ENCODE measurements around the gene SACM1L.

SACM1L gene

DNA sequence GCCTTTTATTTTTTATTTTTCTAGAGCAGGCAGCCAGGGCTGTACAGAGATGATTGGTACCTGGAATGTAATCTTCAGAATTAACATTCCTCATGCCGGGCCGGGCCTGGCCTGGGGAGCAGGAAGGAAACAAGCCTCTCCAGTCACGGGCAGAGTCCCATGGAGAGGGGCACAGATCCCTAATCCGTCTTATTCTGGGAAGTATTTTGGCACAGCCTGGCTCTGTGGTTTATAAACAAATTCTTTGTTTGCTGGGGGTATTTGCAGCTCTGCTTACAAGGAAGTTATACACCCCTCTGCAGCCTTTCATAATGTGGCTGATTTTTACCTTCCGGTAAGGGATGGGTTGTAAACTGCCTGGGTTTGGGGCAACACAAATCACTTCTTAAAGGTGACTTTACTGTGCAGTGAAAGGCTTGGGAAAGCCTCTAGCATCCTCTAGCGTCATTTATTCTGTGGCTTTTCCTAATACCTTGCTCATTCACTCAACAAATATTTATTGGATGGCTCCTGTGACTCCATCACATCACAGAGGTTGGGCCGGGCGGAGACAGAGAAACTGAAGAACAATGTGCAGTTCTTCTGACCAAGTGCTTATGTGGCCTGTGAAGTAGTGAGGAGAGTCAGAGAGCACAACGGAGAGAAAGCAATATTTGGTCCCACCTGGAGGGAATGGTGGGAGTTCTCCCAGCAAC, 104.4 kb downstream of the SACM1L start:
- Histone ChIP-seq H3K27ac (ENCODE audit: extremely low read depth, low read depth, low read length) (no peak overlapping the region), H3K36me3 (ENCODE audit: control insufficient read depth in 2 of 2, insufficient read depth in 1 of 2, low read length in 2 of 2) (no peaks in the 10 kb centered on the region), H3K9me3 (ENCODE audit: control insufficient read depth, insufficient read depth, low read depth, low read length) (no peaks in the 10 kb centered on the region), H3K4me1 (ENCODE audit: control insufficient read depth, insufficient read depth, low read length) (no peaks in the 10 kb centered on the region), H3K4me3 (ENCODE audit: low read depth, low read length) (no peak overlapping the region)
- ChIA-PET CTCF (no interaction called here), POLR2A (no interaction called here)
- TF ChIP-seq ZNF658 (tag by site-specific recombination; IDR thresholded peaks at IDR 0.05): no peak
- no peak for TF ChIP-seq OVOL3 (tag by site-specific recombination; IDR thresholded peaks at IDR 0.05)
- no peak for TF ChIP-seq ZNF132 (tag by site-specific recombination; IDR thresholded peaks at IDR 0.05; ENCODE audit: borderline replicate concordance)
- TF ChIP-seq, protein P1, sequence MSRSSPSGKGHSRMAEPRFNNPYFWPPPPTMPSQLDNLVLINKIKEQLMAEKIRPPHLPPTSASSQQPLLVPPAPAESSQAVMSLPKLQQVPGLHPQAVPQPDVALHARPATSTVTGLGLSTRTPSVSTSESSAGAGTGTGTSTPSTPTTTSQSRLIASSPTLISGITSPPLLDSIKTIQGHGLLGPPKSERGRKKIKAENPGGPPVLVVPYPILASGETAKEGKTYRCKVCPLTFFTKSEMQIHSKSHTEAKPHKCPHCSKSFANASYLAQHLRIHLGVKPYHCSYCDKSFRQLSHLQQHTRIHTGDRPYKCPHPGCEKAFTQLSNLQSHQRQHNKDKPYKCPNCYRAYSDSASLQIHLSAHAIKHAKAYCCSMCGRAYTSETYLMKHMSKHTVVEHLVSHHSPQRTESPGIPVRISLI (tag by site-specific recombination; IDR thresholded peaks at IDR 0.05): no peak
- TF ChIP-seq GLIS1 (tag by site-specific recombination; IDR thresholded peaks at IDR 0.05): no peak
- TF ChIP-seq ZNF600 (tag by site-specific recombination; IDR thresholded peaks at IDR 0.05): no peak
- TF ChIP-seq, protein P2, sequence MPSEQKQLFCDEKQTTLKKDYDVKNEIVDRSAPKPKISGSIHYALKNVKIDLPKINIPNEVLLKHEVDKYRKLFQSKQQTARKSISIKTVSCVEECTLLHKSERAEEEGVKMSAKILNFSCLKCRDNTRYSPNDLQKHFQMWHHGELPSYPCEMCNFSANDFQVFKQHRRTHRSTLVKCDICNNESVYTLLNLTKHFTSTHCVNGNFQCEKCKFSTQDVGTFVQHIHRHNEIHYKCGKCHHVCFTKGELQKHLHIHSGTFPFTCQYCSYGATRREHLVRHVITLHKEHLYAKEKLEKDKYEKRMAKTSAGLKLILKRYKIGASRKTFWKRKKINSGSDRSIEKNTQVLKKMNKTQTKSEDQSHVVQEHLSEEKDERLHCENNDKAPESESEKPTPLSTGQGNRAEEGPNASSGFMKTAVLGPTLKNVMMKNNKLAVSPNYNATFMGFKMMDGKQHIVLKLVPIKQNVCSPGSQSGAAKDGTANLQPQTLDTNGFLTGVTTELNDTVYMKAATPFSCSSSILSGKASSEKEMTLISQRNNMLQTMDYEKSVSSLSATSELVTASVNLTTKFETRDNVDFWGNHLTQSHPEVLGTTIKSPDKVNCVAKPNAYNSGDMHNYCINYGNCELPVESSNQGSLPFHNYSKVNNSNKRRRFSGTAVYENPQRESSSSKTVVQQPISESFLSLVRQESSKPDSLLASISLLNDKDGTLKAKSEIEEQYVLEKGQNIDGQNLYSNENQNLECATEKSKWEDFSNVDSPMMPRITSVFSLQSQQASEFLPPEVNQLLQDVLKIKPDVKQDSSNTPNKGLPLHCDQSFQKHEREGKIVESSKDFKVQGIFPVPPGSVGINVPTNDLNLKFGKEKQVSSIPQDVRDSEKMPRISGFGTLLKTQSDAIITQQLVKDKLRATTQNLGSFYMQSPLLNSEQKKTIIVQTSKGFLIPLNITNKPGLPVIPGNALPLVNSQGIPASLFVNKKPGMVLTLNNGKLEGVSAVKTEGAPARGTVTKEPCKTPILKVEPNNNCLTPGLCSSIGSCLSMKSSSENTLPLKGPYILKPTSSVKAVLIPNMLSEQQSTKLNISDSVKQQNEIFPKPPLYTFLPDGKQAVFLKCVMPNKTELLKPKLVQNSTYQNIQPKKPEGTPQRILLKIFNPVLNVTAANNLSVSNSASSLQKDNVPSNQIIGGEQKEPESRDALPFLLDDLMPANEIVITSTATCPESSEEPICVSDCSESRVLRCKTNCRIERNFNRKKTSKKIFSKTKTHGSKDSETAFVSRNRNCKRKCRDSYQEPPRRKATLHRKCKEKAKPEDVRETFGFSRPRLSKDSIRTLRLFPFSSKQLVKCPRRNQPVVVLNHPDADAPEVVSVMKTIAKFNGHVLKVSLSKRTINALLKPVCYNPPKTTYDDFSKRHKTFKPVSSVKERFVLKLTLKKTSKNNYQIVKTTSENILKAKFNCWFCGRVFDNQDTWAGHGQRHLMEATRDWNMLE (tag by site-specific recombination; conservative IDR thresholded peaks at IDR 0.05; ENCODE audit: low read depth): no peak
- no peak for TF ChIP-seq ZNF140 (tag by site-specific recombination; IDR thresholded peaks at IDR 0.05)
- no peak for TF ChIP-seq ZNF391 (tag by site-specific recombination; IDR thresholded peaks at IDR 0.05; ENCODE audit: borderline replicate concordance, low read depth)
- no peak for TF ChIP-seq ZSCAN30 (tag by site-specific recombination; IDR thresholded peaks at IDR 0.05)
- no peak for TF ChIP-seq ZNF146 (tag by site-specific recombination; IDR thresholded peaks at IDR 0.05)
- no peak for TF ChIP-seq KLF7 (tag by site-specific recombination; IDR thresholded peaks at IDR 0.05; ENCODE audit: borderline replicate concordance)

DNA sequence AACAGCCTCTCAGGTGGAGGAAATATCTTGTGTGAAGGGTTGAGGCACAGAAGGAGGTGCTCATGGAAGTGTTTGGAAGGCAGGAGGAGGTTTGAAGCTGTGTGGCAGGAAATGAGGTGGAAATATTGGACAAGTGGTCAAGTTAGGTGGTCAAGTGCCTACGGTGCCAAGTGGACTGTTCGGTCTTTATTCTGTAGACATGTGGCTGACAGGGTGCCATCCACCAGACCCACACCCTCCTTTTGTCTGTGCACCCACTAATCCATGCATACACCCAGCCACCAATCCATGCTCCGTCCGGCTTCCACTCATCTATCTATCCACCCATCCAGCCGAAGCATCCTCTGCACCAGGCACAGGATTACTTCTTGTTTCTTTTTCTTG, 105.0 kb downstream of the SACM1L start:
- H3K4me1 ChIP-seq (ENCODE audit: control insufficient read depth, insufficient read depth, low read length): no peaks in the 10 kb centered on the region
- ChIA-PET POLR2A (no interaction called here), CTCF (interaction anchor here (0.6 kb wide), 1 partner anchor 275 kb away, joined by 3 read pairs; no protein-coding TSS in a partner anchor)
- H3K4me3 ChIP-seq (ENCODE audit: low read depth, low read length): no peak overlapping the region
- no peaks in the 10 kb centered on the region for H3K36me3 ChIP-seq (ENCODE audit: control insufficient read depth in 2 of 2, insufficient read depth in 1 of 2, low read length in 2 of 2)
- no peaks in the 10 kb centered on the region for H3K9me3 ChIP-seq (ENCODE audit: control insufficient read depth, insufficient read depth, low read depth, low read length)
- TF ChIP-seq, protein P3, sequence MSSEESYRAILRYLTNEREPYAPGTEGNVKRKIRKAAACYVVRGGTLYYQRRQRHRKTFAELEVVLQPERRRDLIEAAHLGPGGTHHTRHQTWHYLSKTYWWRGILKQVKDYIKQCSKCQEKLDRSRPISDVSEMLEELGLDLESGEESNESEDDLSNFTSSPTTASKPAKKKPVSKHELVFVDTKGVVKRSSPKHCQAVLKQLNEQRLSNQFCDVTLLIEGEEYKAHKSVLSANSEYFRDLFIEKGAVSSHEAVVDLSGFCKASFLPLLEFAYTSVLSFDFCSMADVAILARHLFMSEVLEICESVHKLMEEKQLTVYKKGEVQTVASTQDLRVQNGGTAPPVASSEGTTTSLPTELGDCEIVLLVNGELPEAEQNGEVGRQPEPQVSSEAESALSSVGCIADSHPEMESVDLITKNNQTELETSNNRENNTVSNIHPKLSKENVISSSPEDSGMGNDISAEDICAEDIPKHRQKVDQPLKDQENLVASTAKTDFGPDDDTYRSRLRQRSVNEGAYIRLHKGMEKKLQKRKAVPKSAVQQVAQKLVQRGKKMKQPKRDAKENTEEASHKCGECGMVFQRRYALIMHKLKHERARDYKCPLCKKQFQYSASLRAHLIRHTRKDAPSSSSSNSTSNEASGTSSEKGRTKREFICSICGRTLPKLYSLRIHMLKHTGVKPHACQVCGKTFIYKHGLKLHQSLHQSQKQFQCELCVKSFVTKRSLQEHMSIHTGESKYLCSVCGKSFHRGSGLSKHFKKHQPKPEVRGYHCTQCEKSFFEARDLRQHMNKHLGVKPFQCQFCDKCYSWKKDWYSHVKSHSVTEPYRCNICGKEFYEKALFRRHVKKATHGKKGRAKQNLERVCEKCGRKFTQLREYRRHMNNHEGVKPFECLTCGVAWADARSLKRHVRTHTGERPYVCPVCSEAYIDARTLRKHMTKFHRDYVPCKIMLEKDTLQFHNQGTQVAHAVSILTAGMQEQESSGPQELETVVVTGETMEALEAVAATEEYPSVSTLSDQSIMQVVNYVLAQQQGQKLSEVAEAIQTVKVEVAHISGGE (tag by site-specific recombination; conservative IDR thresholded peaks at IDR 0.05; ENCODE audit: low read depth): no peak
- TF ChIP-seq ZNF335 (tag by site-specific recombination; conservative IDR thresholded peaks at IDR 0.05) (no peak), ZBTB7A (tag by site-specific recombination; IDR thresholded peaks at IDR 0.05; ENCODE audit: low read depth) (no peak), ZNF221 (tag by site-specific recombination; IDR thresholded peaks at IDR 0.05; ENCODE audit: borderline replicate concordance) (no peak), WT1 (tag by site-specific recombination; IDR thresholded peaks at IDR 0.05) (no peak)
- TF ChIP-seq, protein P4, sequence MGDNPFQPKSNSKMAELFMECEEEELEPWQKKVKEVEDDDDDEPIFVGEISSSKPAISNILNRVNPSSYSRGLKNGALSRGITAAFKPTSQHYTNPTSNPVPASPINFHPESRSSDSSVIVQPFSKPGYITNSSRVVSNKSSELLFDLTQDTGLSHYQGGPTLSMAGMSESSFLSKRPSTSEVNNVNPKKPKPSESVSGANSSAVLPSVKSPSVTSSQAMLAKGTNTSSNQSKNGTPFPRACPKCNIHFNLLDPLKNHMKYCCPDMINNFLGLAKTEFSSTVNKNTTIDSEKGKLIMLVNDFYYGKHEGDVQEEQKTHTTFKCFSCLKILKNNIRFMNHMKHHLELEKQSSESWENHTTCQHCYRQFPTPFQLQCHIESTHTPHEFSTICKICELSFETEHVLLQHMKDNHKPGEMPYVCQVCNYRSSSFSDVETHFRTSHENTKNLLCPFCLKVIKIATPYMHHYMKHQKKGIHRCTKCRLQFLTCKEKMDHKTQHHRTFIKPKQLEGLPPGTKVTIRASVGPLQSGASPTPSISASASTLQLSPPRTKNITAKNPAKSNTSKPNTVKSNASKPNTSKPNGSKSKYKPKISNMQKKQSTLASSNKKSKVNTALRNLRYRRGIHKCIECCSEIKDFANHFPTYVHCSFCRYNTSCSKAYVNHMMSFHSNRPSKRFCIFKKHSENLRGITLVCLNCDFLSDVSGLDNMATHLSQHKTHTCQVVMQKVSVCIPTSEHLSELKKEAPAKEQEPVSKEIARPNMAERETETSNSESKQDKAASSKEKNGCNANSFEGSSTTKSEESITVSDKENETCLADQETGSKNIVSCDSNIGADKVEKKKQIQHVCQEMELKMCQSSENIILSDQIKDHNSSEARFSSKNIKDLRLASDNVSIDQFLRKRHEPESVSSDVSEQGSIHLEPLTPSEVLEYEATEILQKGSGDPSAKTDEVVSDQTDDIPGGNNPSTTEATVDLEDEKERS (tag by site-specific recombination; IDR thresholded peaks at IDR 0.05): no peak
- H3K27ac ChIP-seq (ENCODE audit: extremely low read depth, low read depth, low read length): no peak overlapping the region

Data from HEK293 (cell line).